ENCODE results near the gene AP3B1. TPM values are rescaled to one million over a fixed set of nuclear protein-coding genes. Genes with fewer than 3 reads are reported as not detected.

The AP3B1 gene
- total RNA-seq, 1 donor from 2014 or later = 14.3 TPM

DNA sequence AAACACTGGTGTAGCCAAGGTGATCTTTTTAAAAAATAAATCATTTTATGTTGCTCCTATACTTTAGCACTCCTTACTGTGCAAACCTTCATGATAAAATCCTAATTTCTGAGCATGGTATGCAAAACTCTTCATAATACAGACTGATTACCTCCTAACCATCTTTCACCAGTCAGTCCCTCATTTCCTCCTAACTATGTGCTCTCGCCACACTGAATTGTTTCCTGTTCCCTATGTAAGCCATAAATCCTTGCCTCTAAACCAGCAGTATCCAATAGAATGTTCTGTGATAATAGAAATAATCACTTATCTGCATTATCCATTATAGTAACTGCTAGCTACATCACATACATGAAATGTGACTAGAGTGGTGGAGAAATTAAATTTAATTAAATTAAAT is 10.7 kb downstream of the AP3B1 start:
- Mint-ChIP-seq H3K4me3 (ENCODE audit: unreplicated experiment) (no peak overlapping the region), H3K27me3 (ENCODE audit: unreplicated experiment) (no peaks in the 10 kb centered on the region), H3K9me3 (ENCODE audit: unreplicated experiment) (peaks cover 1% of the 10 kb centered on the region), H3K27ac (ENCODE audit: unreplicated experiment) (no peak overlapping the region), H3K36me3 (ENCODE audit: unreplicated experiment) (no peaks in the 10 kb centered on the region), H3K4me1 (ENCODE audit: low read depth, unreplicated experiment) (no peaks in the 10 kb centered on the region)
- TF ChIP-seq, protein P1, sequence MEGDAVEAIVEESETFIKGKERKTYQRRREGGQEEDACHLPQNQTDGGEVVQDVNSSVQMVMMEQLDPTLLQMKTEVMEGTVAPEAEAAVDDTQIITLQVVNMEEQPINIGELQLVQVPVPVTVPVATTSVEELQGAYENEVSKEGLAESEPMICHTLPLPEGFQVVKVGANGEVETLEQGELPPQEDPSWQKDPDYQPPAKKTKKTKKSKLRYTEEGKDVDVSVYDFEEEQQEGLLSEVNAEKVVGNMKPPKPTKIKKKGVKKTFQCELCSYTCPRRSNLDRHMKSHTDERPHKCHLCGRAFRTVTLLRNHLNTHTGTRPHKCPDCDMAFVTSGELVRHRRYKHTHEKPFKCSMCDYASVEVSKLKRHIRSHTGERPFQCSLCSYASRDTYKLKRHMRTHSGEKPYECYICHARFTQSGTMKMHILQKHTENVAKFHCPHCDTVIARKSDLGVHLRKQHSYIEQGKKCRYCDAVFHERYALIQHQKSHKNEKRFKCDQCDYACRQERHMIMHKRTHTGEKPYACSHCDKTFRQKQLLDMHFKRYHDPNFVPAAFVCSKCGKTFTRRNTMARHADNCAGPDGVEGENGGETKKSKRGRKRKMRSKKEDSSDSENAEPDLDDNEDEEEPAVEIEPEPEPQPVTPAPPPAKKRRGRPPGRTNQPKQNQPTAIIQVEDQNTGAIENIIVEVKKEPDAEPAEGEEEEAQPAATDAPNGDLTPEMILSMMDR (IDR thresholded peaks at IDR 0.05; ENCODE audit: partially characterized antibody, unreplicated experiment) = no peak
- DNase-seq = no peak

DNA sequence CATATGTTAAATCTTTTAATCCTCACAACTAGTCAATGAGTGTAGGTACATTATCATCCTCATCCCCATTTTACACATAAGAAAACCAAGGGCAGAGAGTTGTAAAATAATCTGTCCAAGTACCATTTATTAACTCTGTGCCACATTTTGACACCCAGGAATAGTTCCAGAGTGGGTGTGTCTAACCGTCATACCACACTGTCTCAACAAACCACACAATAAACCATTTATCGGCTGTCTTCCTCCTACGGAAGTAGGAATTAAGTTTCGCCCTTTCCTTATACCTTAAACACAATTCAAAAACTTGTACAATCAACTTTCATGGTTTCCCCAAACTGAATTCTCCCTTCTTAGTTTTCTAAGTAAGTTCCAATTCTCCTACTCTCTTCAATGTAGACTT is 11.4 kb downstream of the AP3B1 start:
- Mint-ChIP-seq H3K4me3 (ENCODE audit: unreplicated experiment) (no peak overlapping the region), H3K4me1 (ENCODE audit: low read depth, unreplicated experiment) (no peaks in the 10 kb centered on the region), H3K27ac (ENCODE audit: unreplicated experiment) (no peak overlapping the region), H3K36me3 (ENCODE audit: unreplicated experiment) (no peaks in the 10 kb centered on the region), H3K9me3 (ENCODE audit: unreplicated experiment) (peaks cover 1% of the 10 kb centered on the region), H3K27me3 (ENCODE audit: unreplicated experiment) (no peaks in the 10 kb centered on the region)
- TF ChIP-seq, protein P1 (IDR thresholded peaks at IDR 0.05; ENCODE audit: partially characterized antibody, unreplicated experiment) = no peak
- no peak for DNase-seq

DNA sequence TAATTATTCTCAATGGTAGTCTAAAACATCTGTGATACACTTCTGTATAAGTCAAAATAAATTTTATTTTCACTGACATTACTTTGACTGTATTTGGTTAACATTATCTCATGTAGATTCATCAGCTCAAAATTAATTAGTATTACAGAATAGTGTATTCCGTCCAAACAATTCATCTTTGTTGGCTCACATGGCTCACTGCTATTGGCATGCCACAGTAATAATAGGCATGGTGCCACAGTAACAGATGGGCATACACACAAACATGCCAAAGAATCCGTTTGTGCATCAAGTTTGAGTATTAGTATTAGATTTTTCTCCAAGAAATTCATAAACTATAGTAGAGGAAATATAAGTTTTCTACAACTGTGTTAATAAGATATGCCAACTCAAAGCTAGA is 14.2 kb downstream of the AP3B1 start:
- no peaks in the 10 kb centered on the region for H3K27me3 Mint-ChIP-seq (ENCODE audit: unreplicated experiment)
- no peaks in the 10 kb centered on the region for H3K4me1 Mint-ChIP-seq (ENCODE audit: low read depth, unreplicated experiment)
- TF ChIP-seq, protein P1 (IDR thresholded peaks at IDR 0.05; ENCODE audit: partially characterized antibody, unreplicated experiment) = no peak
- no peaks in the 10 kb centered on the region for H3K36me3 Mint-ChIP-seq (ENCODE audit: unreplicated experiment)
- no peak for DNase-seq
- no peak overlapping the region for H3K4me3 Mint-ChIP-seq (ENCODE audit: unreplicated experiment)
- H3K27ac Mint-ChIP-seq (ENCODE audit: unreplicated experiment) = no peak overlapping the region
- H3K9me3 Mint-ChIP-seq (ENCODE audit: unreplicated experiment) = peaks cover 1% of the 10 kb centered on the region

DNA sequence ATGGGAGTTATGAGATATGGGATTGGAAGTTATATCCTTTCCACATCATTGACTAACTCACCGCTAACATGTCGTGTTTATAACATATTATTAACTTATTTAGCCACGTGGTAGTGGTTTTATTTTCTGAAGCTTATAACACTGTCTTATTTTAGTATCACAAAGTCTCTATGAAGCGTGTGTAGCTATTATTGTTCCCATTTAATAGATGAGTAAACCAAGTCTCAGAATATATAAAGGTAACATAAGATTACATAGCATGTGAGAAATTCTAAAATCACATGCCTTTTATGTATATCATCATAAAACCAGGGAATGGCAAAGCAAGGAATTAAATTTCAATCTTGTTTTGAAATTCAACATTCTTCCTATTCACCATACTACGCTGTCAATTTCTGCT is 15.3 kb downstream of the AP3B1 start:
- Mint-ChIP-seq H3K9me3 (ENCODE audit: unreplicated experiment) (peaks cover 1% of the 10 kb centered on the region), H3K36me3 (ENCODE audit: unreplicated experiment) (no peaks in the 10 kb centered on the region), H3K4me3 (ENCODE audit: unreplicated experiment) (no peak overlapping the region), H3K4me1 (ENCODE audit: low read depth, unreplicated experiment) (no peaks in the 10 kb centered on the region), H3K27me3 (ENCODE audit: unreplicated experiment) (no peaks in the 10 kb centered on the region), H3K27ac (ENCODE audit: unreplicated experiment) (no peak overlapping the region)
- DNase-seq = no peak
- TF ChIP-seq, protein P1 (IDR thresholded peaks at IDR 0.05; ENCODE audit: partially characterized antibody, unreplicated experiment) = no peak

DNA sequence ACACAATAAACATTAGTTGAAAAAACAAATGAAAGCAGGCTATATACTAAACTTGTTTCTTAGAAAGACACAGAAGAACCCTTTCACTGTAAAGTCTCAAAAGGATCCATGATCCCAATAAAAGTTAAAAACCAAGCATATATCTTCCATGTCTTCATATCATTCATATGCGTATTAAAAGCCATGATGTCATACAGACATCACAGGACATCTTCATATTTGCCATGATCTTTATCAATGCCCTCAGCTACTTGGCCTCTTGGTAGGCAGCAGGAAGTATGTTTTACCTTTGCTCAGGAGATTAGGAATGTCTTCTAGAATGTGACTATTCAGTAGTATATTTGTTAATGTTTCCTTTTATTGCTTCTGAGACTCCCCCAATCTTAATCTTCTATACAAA is 16.8 kb downstream of the AP3B1 start:
- H3K4me3 Mint-ChIP-seq (ENCODE audit: unreplicated experiment) = no peak overlapping the region
- peaks cover 1% of the 10 kb centered on the region for H3K9me3 Mint-ChIP-seq (ENCODE audit: unreplicated experiment)
- H3K27me3 Mint-ChIP-seq (ENCODE audit: unreplicated experiment) = no peaks in the 10 kb centered on the region
- TF ChIP-seq, protein P1 (IDR thresholded peaks at IDR 0.05; ENCODE audit: partially characterized antibody, unreplicated experiment) = no peak
- DNase-seq = no peak
- no peaks in the 10 kb centered on the region for H3K4me1 Mint-ChIP-seq (ENCODE audit: low read depth, unreplicated experiment)
- H3K36me3 Mint-ChIP-seq (ENCODE audit: unreplicated experiment) = no peaks in the 10 kb centered on the region
- no peak overlapping the region for H3K27ac Mint-ChIP-seq (ENCODE audit: unreplicated experiment)

All from glutamatergic neuron (in vitro differentiated cells).